ENCODE measurements around the gene KIF3A.

The KIF3A gene

GRCh38 chr5:132690156-132690555 is 47.2 kb downstream of the KIF3A start:
- Histone ChIP-seq H3K36me3 (ENCODE audit: insufficient read depth, low read depth, low read length) (no peaks in the 10 kb centered on the region), H3K27me3 (ENCODE audit: insufficient read depth, low read length) (no peaks in the 10 kb centered on the region), H3K9ac (ENCODE audit: low read depth, low read length) (no peak overlapping the region), H3K4me1 (ENCODE audit: insufficient read depth, low read length) (no peaks in the 10 kb centered on the region), H3K9me3 (ENCODE audit: insufficient read depth, low read depth, low read length) (no peaks in the 10 kb centered on the region), H3K27ac (ENCODE audit: low read length) (no peak overlapping the region), H3K4me3 (ENCODE audit: low read length) (no peak overlapping the region)

- H3K27ac ChIP-seq (ENCODE audit: low read length) = no peak overlapping the region
- no peak overlapping the region for H3K9ac ChIP-seq (ENCODE audit: low read depth, low read length)
- no peaks in the 10 kb centered on the region for H3K36me3 ChIP-seq (ENCODE audit: insufficient read depth, low read depth, low read length)
- H3K4me1 ChIP-seq (ENCODE audit: insufficient read depth, low read length) = no peaks in the 10 kb centered on the region
- no peak overlapping the region for H3K4me3 ChIP-seq (ENCODE audit: low read length)
- no peaks in the 10 kb centered on the region for H3K9me3 ChIP-seq (ENCODE audit: insufficient read depth, low read depth, low read length)
- H3K27me3 ChIP-seq (ENCODE audit: insufficient read depth, low read length) = no peaks in the 10 kb centered on the region
Measured at GRCh38 chr5:132689513-132689912, 47.8 kb downstream of the KIF3A start.

DNA sequence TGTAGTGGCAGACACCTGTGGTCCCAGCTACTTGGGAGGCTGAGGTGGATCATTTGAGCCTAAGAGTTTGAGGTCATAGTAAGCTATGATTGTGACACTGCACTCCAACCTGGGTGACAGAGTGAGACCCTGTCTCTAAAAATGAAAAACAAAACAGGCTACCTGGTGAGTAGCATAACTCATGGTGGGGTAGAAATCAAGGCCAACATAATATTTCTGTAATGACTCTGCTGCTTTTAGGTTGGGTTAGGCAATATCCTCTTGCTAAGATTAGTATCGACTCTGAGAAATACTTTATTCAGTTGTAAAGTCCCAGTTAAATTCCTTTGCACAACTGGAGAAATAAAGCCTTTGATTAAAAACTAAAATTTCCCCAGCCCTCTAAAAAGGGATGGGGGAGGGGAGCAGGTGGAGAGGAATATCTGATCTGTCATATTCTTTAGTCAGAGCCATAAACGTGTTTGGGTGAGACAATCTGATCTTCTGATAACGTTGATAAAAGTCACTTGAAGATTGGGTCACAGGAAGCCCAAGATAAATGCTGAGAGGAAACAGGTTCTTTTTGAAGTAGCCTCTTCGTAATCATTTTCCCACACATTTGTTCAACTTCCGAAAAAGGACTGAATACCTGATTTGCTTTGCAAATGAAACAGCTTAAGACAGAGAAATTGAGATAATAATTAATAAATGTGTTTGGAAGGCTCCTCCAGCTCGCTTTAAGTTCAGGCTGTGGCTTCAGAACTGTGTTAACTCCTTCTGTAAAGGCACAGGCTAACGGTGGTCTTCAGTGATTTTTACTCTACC is 48.6 kb downstream of the KIF3A start:
- no peaks in the 10 kb centered on the region for H3K36me3 ChIP-seq (ENCODE audit: insufficient read depth, low read depth, low read length)
- H3K27ac ChIP-seq (ENCODE audit: low read length) = no peak overlapping the region
- H3K9ac ChIP-seq (ENCODE audit: low read depth, low read length) = no peak overlapping the region
- H3K27me3 ChIP-seq (ENCODE audit: insufficient read depth, low read length) = no peaks in the 10 kb centered on the region
- no peaks in the 10 kb centered on the region for H3K9me3 ChIP-seq (ENCODE audit: insufficient read depth, low read depth, low read length)
- no peak overlapping the region for H3K4me3 ChIP-seq (ENCODE audit: low read length)
- H3K4me1 ChIP-seq (ENCODE audit: insufficient read depth, low read length) = no peaks in the 10 kb centered on the region

DNA sequence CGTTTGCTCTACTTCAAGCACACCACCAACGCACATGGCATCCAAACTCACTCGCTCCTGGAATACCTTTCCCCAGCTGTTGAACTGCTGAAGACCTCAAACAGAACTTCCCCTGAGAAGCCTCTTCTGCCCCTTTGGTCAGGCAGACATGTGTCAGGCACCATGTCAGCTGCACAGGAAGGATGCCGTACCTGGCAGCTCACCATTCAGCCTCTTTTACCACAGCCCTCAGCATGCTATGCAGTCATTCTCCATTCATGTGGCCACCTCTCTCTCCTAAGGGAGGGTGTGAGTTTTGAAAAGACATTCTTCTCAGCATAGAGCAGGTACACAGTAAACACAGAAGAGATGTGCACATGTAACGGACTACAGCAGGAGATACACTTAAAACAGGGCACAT is 49.4 kb downstream of the KIF3A start:
- H3K27ac ChIP-seq (ENCODE audit: low read length) = no peak overlapping the region
- no peaks in the 10 kb centered on the region for H3K27me3 ChIP-seq (ENCODE audit: insufficient read depth, low read length)
- no peaks in the 10 kb centered on the region for H3K4me1 ChIP-seq (ENCODE audit: insufficient read depth, low read length)

DNA sequence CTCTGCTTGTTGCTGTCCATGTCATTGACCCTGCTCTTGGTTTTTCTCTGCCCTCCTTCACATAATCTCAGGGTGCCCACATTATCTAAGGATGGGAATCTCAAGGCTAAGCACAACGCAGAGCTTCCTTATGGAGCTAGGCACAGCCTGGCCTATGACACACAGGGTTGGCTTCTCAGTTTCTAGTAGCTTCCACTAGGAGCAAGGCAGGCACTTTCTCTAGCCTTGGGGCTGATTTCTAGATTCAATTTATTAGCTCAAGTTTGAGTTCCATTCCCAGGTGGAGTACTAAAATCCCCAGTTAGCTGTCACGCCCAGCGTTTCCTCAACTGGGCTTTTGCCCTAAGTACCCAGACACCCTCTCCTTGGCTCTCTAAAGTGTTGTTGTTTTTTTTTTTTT is 51.2 kb downstream of the KIF3A start:
- no peak overlapping the region for H3K4me3 ChIP-seq (ENCODE audit: low read length)

More for the DNA sequence above, 49.4 kb downstream of the KIF3A start:
- Histone ChIP-seq H3K36me3 (ENCODE audit: insufficient read depth, low read depth, low read length) (no peaks in the 10 kb centered on the region), H3K4me3 (ENCODE audit: low read length) (no peak overlapping the region), H3K9ac (ENCODE audit: low read depth, low read length) (no peak overlapping the region), H3K9me3 (ENCODE audit: insufficient read depth, low read depth, low read length) (no peaks in the 10 kb centered on the region)

DNA sequence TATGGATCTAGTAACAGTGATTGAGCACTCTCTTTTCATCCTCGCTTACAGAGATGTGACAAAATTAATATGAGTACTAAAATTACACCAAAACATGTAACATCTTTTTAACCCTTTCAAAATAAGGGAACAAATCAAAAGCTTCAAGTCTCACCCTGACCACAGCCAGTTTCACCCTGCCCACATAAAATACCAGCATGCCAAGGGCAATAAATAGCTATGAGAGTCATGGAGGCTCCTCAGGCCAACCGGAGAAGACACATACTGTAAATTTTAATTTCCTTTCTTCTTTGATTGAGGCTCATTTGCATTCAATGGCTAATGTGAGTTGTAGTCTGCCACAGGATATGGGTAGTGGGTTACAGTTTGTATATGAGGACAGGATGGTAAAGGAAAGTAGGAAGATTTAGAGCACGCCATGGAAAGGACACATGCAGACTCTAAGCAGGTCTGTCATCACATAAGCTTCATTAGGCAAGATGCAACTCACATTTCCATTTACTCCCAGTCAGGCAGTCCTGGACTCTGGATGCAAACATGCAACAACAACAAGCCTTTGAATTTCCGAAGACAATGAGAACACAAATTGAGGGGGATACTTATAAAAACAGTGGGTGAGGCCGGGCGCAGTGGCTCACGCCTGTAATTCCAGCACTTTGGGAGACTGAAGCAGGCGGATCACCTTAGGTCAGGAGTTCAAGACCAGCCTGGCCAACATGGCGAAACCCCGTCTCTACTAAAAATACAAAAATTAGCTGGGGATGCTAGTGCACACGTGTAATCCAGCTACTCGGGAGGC is 52.2 kb downstream of the KIF3A start:
- Histone ChIP-seq H3K4me3 (ENCODE audit: low read length) (no peak overlapping the region), H3K9ac (ENCODE audit: low read depth, low read length) (no peak overlapping the region), H3K27me3 (ENCODE audit: insufficient read depth, low read length) (no peaks in the 10 kb centered on the region), H3K36me3 (ENCODE audit: insufficient read depth, low read depth, low read length) (no peaks in the 10 kb centered on the region), H3K27ac (ENCODE audit: low read length) (no peak overlapping the region), H3K4me1 (ENCODE audit: insufficient read depth, low read length) (no peaks in the 10 kb centered on the region), H3K9me3 (ENCODE audit: insufficient read depth, low read depth, low read length) (no peaks in the 10 kb centered on the region)

More for the DNA sequence above, 51.2 kb downstream of the KIF3A start:
- Histone ChIP-seq H3K27ac (ENCODE audit: low read length) (no peak overlapping the region), H3K9me3 (ENCODE audit: insufficient read depth, low read depth, low read length) (no peaks in the 10 kb centered on the region), H3K36me3 (ENCODE audit: insufficient read depth, low read depth, low read length) (no peaks in the 10 kb centered on the region), H3K9ac (ENCODE audit: low read depth, low read length) (no peak overlapping the region), H3K27me3 (ENCODE audit: insufficient read depth, low read length) (no peaks in the 10 kb centered on the region), H3K4me1 (ENCODE audit: insufficient read depth, low read length) (no peaks in the 10 kb centered on the region)

DNA sequence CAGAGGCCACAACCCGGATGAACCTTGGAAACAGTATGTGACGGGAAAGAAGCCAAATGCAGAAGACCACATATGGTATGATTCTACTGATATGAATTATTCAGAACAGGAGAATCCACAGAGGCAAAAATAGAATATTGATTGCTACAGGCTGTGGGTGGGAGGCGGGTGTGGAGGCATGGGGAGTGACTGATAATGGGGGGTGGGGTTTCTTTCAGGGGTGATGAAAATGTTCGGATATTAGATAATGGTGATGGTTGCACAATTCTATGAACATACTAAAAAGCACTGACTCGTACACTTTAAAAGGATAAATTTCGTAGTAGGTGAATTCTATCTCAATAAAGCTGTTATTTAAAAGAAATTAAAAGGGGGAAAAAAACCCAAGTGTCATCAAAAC is 52.9 kb downstream of the KIF3A start:
- Histone ChIP-seq H3K9ac (ENCODE audit: low read depth, low read length) (no peak overlapping the region), H3K36me3 (ENCODE audit: insufficient read depth, low read depth, low read length) (no peaks in the 10 kb centered on the region), H3K4me1 (ENCODE audit: insufficient read depth, low read length) (no peaks in the 10 kb centered on the region), H3K9me3 (ENCODE audit: insufficient read depth, low read depth, low read length) (no peaks in the 10 kb centered on the region), H3K4me3 (ENCODE audit: low read length) (no peak overlapping the region), H3K27me3 (ENCODE audit: insufficient read depth, low read length) (no peaks in the 10 kb centered on the region), H3K27ac (ENCODE audit: low read length) (no peak overlapping the region)

- Histone ChIP-seq H3K36me3 (ENCODE audit: insufficient read depth, low read depth, low read length) (no peaks in the 10 kb centered on the region), H3K27ac (ENCODE audit: low read length) (no peak overlapping the region), H3K4me1 (ENCODE audit: insufficient read depth, low read length) (no peaks in the 10 kb centered on the region), H3K9ac (ENCODE audit: low read depth, low read length) (no peak overlapping the region), H3K27me3 (ENCODE audit: insufficient read depth, low read length) (no peaks in the 10 kb centered on the region), H3K4me3 (ENCODE audit: low read length) (no peak overlapping the region), H3K9me3 (ENCODE audit: insufficient read depth, low read depth, low read length) (no peaks in the 10 kb centered on the region)
Measured at GRCh38 chr5:132681983-132682382, 55.4 kb downstream of the KIF3A start.

DNA sequence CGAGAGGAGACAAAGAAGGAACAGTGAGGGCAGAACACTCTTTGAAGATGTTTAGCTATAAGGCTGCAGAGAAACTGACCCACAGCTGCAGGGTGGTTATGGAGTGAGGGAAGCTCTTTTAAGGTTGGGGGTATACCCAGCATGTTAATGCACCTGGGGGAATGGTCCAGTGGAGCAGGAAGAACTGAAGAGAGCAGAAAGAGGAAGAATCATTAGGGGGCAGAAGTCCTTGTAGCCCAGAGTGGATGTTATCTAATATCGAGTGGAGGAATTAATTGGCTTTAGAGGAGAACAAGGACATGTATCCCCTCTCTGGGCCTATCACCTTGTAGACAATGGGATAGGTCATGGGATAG is 55.9 kb downstream of the KIF3A start:
- Histone ChIP-seq H3K27ac (ENCODE audit: low read length) (no peak overlapping the region), H3K27me3 (ENCODE audit: insufficient read depth, low read length) (no peaks in the 10 kb centered on the region)

GRCh38 chr5:132680780-132681475 is 56.4 kb downstream of the KIF3A start:
- H3K27me3 ChIP-seq (ENCODE audit: insufficient read depth, low read length) = no peaks in the 10 kb centered on the region
- no peaks in the 10 kb centered on the region for H3K9me3 ChIP-seq (ENCODE audit: insufficient read depth, low read depth, low read length)
- H3K4me3 ChIP-seq (ENCODE audit: low read length) = no peak overlapping the region
- no peaks in the 10 kb centered on the region for H3K36me3 ChIP-seq (ENCODE audit: insufficient read depth, low read depth, low read length)
- H3K4me1 ChIP-seq (ENCODE audit: insufficient read depth, low read length) = no peaks in the 10 kb centered on the region
- H3K27ac ChIP-seq (ENCODE audit: low read length) = no peak overlapping the region
- no peak overlapping the region for H3K9ac ChIP-seq (ENCODE audit: low read depth, low read length)

More for the DNA sequence above, 55.9 kb downstream of the KIF3A start:
- no peak overlapping the region for H3K9ac ChIP-seq (ENCODE audit: low read depth, low read length)
- H3K9me3 ChIP-seq (ENCODE audit: insufficient read depth, low read depth, low read length) = no peaks in the 10 kb centered on the region
- H3K4me1 ChIP-seq (ENCODE audit: insufficient read depth, low read length) = no peaks in the 10 kb centered on the region
- no peaks in the 10 kb centered on the region for H3K36me3 ChIP-seq (ENCODE audit: insufficient read depth, low read depth, low read length)
- no peak overlapping the region for H3K4me3 ChIP-seq (ENCODE audit: low read length)

GRCh38 chr5:132679717-132680380 is 57.5 kb downstream of the KIF3A start:
- Histone ChIP-seq H3K9ac (ENCODE audit: low read depth, low read length) (no peak overlapping the region), H3K4me3 (ENCODE audit: low read length) (no peak overlapping the region), H3K36me3 (ENCODE audit: insufficient read depth, low read depth, low read length) (no peaks in the 10 kb centered on the region), H3K27ac (ENCODE audit: low read length) (no peak overlapping the region), H3K9me3 (ENCODE audit: insufficient read depth, low read depth, low read length) (no peaks in the 10 kb centered on the region), H3K27me3 (ENCODE audit: insufficient read depth, low read length) (no peaks in the 10 kb centered on the region), H3K4me1 (ENCODE audit: insufficient read depth, low read length) (no peaks in the 10 kb centered on the region)

All from iPS-20b (cell line).